Activated CD4-positive, alpha-beta T cell treated with anti-CD3 and anti-CD28 coated beads, Interleukin-2, amount 50 U/mL, for 24 hours (primary cell): ENCODE results near the gene SERPINB13.

ENCODE experiments used
- DNase-seq, 2 donors: peaks; one replicate each; pipeline ENCODE4 v3.0.0-alpha.2; 2020; ENCODE audit warnings: low read depth in 1 of 2, low spot score in 1 of 2

The SERPINB13 gene

GRCh38 chr18:63646936-63647335 is 59.8 kb downstream of the SERPINB13 start:
- DNase-seq = no peak

- no peak for DNase-seq
Measured at GRCh38 chr18:63648241-63648640, 61.1 kb downstream of the SERPINB13 start.
